Ovary (tissue), 9 donors: ENCODE results near the gene EVC2. TPM values are rescaled to one million over a fixed set of nuclear protein-coding genes. Genes with fewer than 3 reads are reported as not detected.
A peak's percentile ranks its signal among the peaks of the same experiment; 100 is the strongest.

Experiments used
- DNase-seq, 5 donors: peaks; one replicate each; pipeline ENCODE4 v3.0.0-alpha.2; 2019 to 2020
- H3K27ac ChIP-seq, 2 donors: fragments of 200-600 bp; one replicate each; pipeline versions ENCODE4 v1.5.1 to v1.8.0; 2019 to 2022
- H3K27me3 ChIP-seq: fragments of 200-600 bp; one replicate; pipeline ENCODE4 v1.8.0; 2022
- H3K36me3 ChIP-seq: fragments of 200-600 bp; sonication (generic); one replicate; pipeline ENCODE4 v1.5.1; 2019
- H3K4me1 ChIP-seq: one replicate; pipeline ENCODE4 v1.8.1; 2013; ENCODE audit warnings: mild to moderate bottlenecking, moderate library complexity; ENCODE audit not compliant: insufficient read depth
- H3K4me3 ChIP-seq: fragments of 200-600 bp; sonication (generic); one replicate; pipeline ENCODE4 v1.5.1; 2017
- H3K9me3 ChIP-seq, 2 donors: fragments of 200-600 bp in 1 of 2; sonication (generic) in 1 of 2; one replicate each; pipeline versions ENCODE4 v1.5.1 to v1.8.1; 2013 to 2019; ENCODE audit warnings: mild to moderate bottlenecking in 1 of 2, moderate library complexity in 1 of 2
- CTCF ChIP-seq, 3 donors: fragments of 450-650 bp in 2 of 3; fragments of 200-600 bp in 1 of 3; IDR thresholded peaks; one replicate each; pipeline versions ENCODE4 v1.5.1 to v1.8.0; 2016 to 2022; ENCODE audit warnings: antibody characterized with exemption in 3 of 3, mild to moderate bottlenecking in 1 of 3
- EP300 ChIP-seq: sonication (generic); formaldehyde crosslinking; IDR thresholded peaks from one replicate; pipeline ENCODE4 v1.6.1; 2017; ENCODE audit warnings: antibody characterized with exemption
- POLR2A ChIP-seq: fragments of 450-650 bp; IDR thresholded peaks from one replicate; pipeline ENCODE4 v1.6.1; 2017; ENCODE audit warnings: antibody characterized with exemption, mild to moderate bottlenecking, moderate library complexity
- WGBS, 3 donors: extraction: QIAGEN DNeasy Blood & Tissue Kit in 1 of 3; methylation state at CpG; one replicate each; pipeline versions ENCODE4 v1.1.5 to v1.1.7; 2013 to 2017; 5-methylcytosine and 5-hydroxymethylcytosine counted together
- intact Hi-C, 4 donors: fragments of 100-400 bp; cut with DNase I; formaldehyde crosslinking; loops; one replicate each; pipeline versions ENCODE4 v1.11.0 to v1.15.1; 2022 to 2023
- polyA plus RNA-seq, 2 donors: library from polyadenylated mRNA; stranded (reverse); fragments of 200-250 nt in 1 of 2; fragments of 350-450 nt in 1 of 2; fragmentation: Illumina TruSeq in 1 of 2; extraction: RNeasy Lipid Tissue Mini Kit (QIAGEN cat#74804) in 1 of 2; gene quantifications; one replicate each; pipeline ENCODE4 v1.2.3, GENCODE V29; 2013 to 2014
- total RNA-seq, 7 donors: library from RNA; depleted of rRNA in 2 of 7; stranded (reverse); fragments of >200 nt in 2 of 7; fragmentation: NEBNext Ultra II Directional in 3 of 7; extraction: Animal tissue kit (Norgen Biotek cat#: 25700) in 3 of 7; gene quantifications; one replicate each; pipeline versions ENCODE4 v1.1.0 to v1.2.4, GENCODE V29; 2016 to 2023
- donor health status: DM: no; HTN: no; CAD: no; lungs with moderate emphysema.
- donor health status: DM: no; HTN: no; CAD: no.
- donor health status: Bipolar disorder and iron deficiency.
- donor health status: DM: yes; HTN: yes; CAD: no.
- donor health status: DM: no; HTN: no; CAD: no.
- donor health status: DM: yes; HTN: yes; CAD: no.

The EVC2 gene
- total and polyA plus RNA-seq, 9 donors, result 8.1 to 19.4 (median 14.0) TPM

- no peak for TF ChIP-seq CTCF (IDR thresholded peaks at IDR 0.05)
- TF ChIP-seq EP300, result no peak
- TF ChIP-seq POLR2A, result no peak
- peak in 4 of 5 donors; percentile 36 to 58 (median 52) for DNase-seq
Observed at GRCh38 chr4:5711479-5712184, 3.3 kb upstream of the EVC2 start.

GRCh38 chr4:5710961-5711478 is 2.7 kb upstream of the EVC2 start, which contains the start of gene EVC:
Gene EVC (plus strand): TSS chr4:5711201. CDS start chr4:5711381, 180 bp downstream.
- intact Hi-C loops, result no loop called here
- Histone ChIP-seq H3K9me3 (no peaks in the 10 kb centered on the region), H3K27ac (peak within 1 kb of the TSS; percentile 57 to 78), H3K36me3 (no peaks in the 10 kb centered on the region), H3K4me3 (peak within 1 kb of the TSS; percentile 59), H3K4me1 (peaks cover 20% of the 10 kb centered on the region), H3K27me3 (no peaks in the 10 kb centered on the region)
- WGBS, 3 donors, result 0 to 1% (median 0%) methylated on average over 44 to 49 of the region's 49 CpGs
- peak; percentile 87 to 90 (median 88) for DNase-seq
- no peak for TF ChIP-seq CTCF (IDR thresholded peaks at IDR 0.05)
- no peak for TF ChIP-seq EP300
- no peak for TF ChIP-seq POLR2A

More at GRCh38 chr4:5711479-5712184, 3.3 kb upstream of the EVC2 start:
- H3K4me1 ChIP-seq, result peaks cover 18% of the 10 kb centered on the region
- no peaks in the 10 kb centered on the region for H3K9me3 ChIP-seq
- intact Hi-C loops, result no loop called here
- H3K27ac ChIP-seq, result peak overlapping the region in 1 of 2 donors; percentile 61
- no peaks in the 10 kb centered on the region for H3K27me3 ChIP-seq
- 9 to 18% (median 13%) methylated on average over 30 to 52 of the region's 52 CpGs for WGBS, 3 donors
- H3K4me3 ChIP-seq, result peak overlapping the region; percentile 59
- no peaks in the 10 kb centered on the region for H3K36me3 ChIP-seq

GRCh38 chr4:5710065-5710960 is 2.0 kb upstream of the EVC2 start:
- DNase-seq, result no peak
- peaks cover 20% of the 10 kb centered on the region for H3K4me1 ChIP-seq
- peak overlapping the region; percentile 57 to 78 for H3K27ac ChIP-seq
- no peaks in the 10 kb centered on the region for H3K36me3 ChIP-seq
- no peaks in the 10 kb centered on the region for H3K9me3 ChIP-seq
- H3K27me3 ChIP-seq, result no peaks in the 10 kb centered on the region
- intact Hi-C loops, result no loop called here
- peak in 1 of 3 donors; percentile 55 for TF ChIP-seq CTCF (IDR thresholded peaks at IDR 0.05)
- TF ChIP-seq EP300, result no peak
- H3K4me3 ChIP-seq, result peak overlapping the region; percentile 59
- 17 to 19% (median 18%) methylated on average over 13 of the region's 13 CpGs for WGBS, 3 donors

GRCh38 chr4:5709207-5709575 is 832 bp upstream of the EVC2 start:
- H3K4me1 ChIP-seq, result peaks cover 20% of the 10 kb centered on the region
- H3K36me3 ChIP-seq, result no peaks in the 10 kb centered on the region
- H3K27me3 ChIP-seq, result no peaks in the 10 kb centered on the region
- H3K4me3 ChIP-seq, result peak overlapping the region; percentile 84
- TF ChIP-seq CTCF (IDR thresholded peaks at IDR 0.05) (no peak), EP300 (no peak), POLR2A (no peak)
- peak in 2 of 5 donors; percentile 44 to 47 for DNase-seq
- WGBS, 3 donors, result 75 to 79% (median 76%) methylated on average over 8 of the region's 8 CpGs
- H3K9me3 ChIP-seq, result no peaks in the 10 kb centered on the region
- peak overlapping the region; percentile 78 to 84 for H3K27ac ChIP-seq
- intact Hi-C loops, result no loop called here
